ENCODE measurements around the gene SNRPB2. TPM values are rescaled to one million over a fixed set of nuclear protein-coding genes. Genes with fewer than 3 reads are reported as not detected.

SNRPB2 gene
- total RNA-seq, 1 donor: 10.5 TPM

DNA sequence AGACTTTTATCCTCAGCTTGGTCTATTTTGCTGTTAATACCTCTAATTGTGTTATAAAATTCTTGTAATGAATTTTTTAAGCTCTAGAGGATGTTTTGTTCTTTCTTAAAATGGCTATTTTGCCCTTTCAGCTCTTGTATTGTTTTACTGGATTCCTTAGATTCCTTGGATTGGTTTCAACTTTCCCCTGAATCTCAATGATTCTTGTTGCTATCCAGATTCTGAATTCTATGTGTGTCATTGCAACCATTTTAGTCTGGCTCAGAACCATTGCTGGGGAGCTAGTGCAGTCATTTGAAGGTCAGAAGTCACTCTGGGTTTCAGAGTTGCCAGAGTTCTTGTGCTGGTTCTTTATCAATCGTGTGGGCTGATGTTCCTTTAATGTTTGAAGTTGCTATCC lies 55.4 kb downstream of the SNRPB2 start:
- DNase-seq (ENCODE audit: low read depth in 2 of 3, low spot score in 2 of 3): no peak

Small RNAs within 50 kb of the gene (small RNA-seq; reads per million reads assigned to genes)
- not detected for gene AL135938.1

Other genes starting within 250 kb of the SNRPB2 start
- gene KIF16B, start 156.6 kb upstream of the SNRPB2 start, total RNA-seq: 6.2 TPM
- gene OTOR, start 18.3 kb downstream of the SNRPB2 start, total RNA-seq: not detected